Measurements from ENCODE around the gene TMEM176B. TPM values are rescaled to one million over a fixed set of nuclear protein-coding genes. Genes with fewer than 3 reads are reported as not detected.

The TMEM176B gene
- total and polyA plus RNA-seq, 2 donors (not counting 3 experiments of a cell fraction or from before 2014, with no cell fraction given), result 0.23 TPM; not detected in 1

GRCh38 chr7:150787321-150788281, 12.6 kb downstream of the TMEM176B start:
- no TSS peak for BruUV-seq (replicated peaks)
- no peaks in the 10 kb centered on the region for H4K20me1 ChIP-seq (replicated peaks; ENCODE audit: control insufficient read depth, extremely low read depth, insufficient read depth, low read length)
- no peaks in the 10 kb centered on the region for H3K9me3 ChIP-seq (replicated peaks; ENCODE audit: control insufficient read depth, insufficient read depth, low read length)
- H3K4me1 ChIP-seq (ENCODE audit: control insufficient read depth, extremely low read depth, insufficient read depth, low read length), result no peaks in the 10 kb centered on the region
- ChIA-PET POLR2A (no interaction called here), CTCF (interaction anchor here (1.2 to 3.2 kb wide), 2 partner anchors 9 to 11 kb away, joined by 3 to 20 read pairs; no protein-coding TSS in a partner anchor)
- H3K4me2 ChIP-seq (ENCODE audit: insufficient read depth, low read length), result no peak overlapping the region
- intact Hi-C loops (cut with micrococcal nuclease) (no loop called here), dilution Hi-C loops (cut with MboI; ENCODE audit: extremely low pct_ligation_motif_present, low sequenced_read_pairs) (no loop called here)
- no peaks in the 10 kb centered on the region for H3K9me1 ChIP-seq (replicated peaks; ENCODE audit: control insufficient read depth, extremely low read depth, insufficient read depth, low read length)
- H2AFZ ChIP-seq (ENCODE audit: low read depth, low read length), result no peak overlapping the region
- no peak overlapping the region for H3K27ac ChIP-seq (ENCODE audit: insufficient read depth, low read depth, low read length)
- H3K36me3 ChIP-seq (ENCODE audit: control insufficient read depth in 2 of 2, extremely low read depth in 1 of 2, insufficient read depth in 2 of 2, low read length in 2 of 2), result no peaks in the 10 kb centered on the region
- H3K79me2 ChIP-seq (ENCODE audit: control insufficient read depth, insufficient read depth, low read length), result no peaks in the 10 kb centered on the region
- no peak overlapping the region for H3K9ac ChIP-seq (replicated peaks; ENCODE audit: extremely low read depth, insufficient read depth, low read length)
- no peak for FAIRE-seq
- H3K4me3 ChIP-seq (replicated peaks in 1 of 3; ENCODE audit: insufficient read depth in 1 of 3, low read depth in 1 of 3, low read length in 3 of 3), result no peak overlapping the region
- no peak for DNase-seq (ENCODE audit: low read depth, low spot score)
- TF ChIP-seq, protein P1, sequence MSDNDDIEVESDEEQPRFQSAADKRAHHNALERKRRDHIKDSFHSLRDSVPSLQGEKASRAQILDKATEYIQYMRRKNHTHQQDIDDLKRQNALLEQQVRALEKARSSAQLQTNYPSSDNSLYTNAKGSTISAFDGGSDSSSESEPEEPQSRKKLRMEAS (IDR thresholded peaks at IDR 0.05; ENCODE audit: insufficient read depth, insufficient read length), result no peak
- TF ChIP-seq JUN (IDR thresholded peaks at IDR 0.05; ENCODE audit: borderline replicate concordance, insufficient read depth, insufficient read length, low read depth), result no peak
- TF ChIP-seq, protein P2, sequence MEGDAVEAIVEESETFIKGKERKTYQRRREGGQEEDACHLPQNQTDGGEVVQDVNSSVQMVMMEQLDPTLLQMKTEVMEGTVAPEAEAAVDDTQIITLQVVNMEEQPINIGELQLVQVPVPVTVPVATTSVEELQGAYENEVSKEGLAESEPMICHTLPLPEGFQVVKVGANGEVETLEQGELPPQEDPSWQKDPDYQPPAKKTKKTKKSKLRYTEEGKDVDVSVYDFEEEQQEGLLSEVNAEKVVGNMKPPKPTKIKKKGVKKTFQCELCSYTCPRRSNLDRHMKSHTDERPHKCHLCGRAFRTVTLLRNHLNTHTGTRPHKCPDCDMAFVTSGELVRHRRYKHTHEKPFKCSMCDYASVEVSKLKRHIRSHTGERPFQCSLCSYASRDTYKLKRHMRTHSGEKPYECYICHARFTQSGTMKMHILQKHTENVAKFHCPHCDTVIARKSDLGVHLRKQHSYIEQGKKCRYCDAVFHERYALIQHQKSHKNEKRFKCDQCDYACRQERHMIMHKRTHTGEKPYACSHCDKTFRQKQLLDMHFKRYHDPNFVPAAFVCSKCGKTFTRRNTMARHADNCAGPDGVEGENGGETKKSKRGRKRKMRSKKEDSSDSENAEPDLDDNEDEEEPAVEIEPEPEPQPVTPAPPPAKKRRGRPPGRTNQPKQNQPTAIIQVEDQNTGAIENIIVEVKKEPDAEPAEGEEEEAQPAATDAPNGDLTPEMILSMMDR (IDR thresholded peaks at IDR 0.05; ENCODE audit: extremely low read depth in 1 of 2, insufficient read depth in 1 of 2, low read depth in 1 of 2, low read length in 2 of 2), result no peak
- TF ChIP-seq GATA2 (IDR thresholded peaks at IDR 0.05; ENCODE audit: insufficient read depth, insufficient read length, low read depth, low read length), result no peak
- no peak for TF ChIP-seq FOS (IDR thresholded peaks at IDR 0.05; ENCODE audit: borderline replicate concordance, insufficient read depth, low read length)
- TF ChIP-seq EZH2 (IDR thresholded peaks at IDR 0.05; ENCODE audit: borderline replicate concordance, low read depth, low read length, severe bottlenecking), result no peak
- no peak for TF ChIP-seq POLR2AphosphoS5 (IDR thresholded peaks at IDR 0.05; ENCODE audit: insufficient read depth, low read depth, low read length)
- TF ChIP-seq MYC (IDR thresholded peaks at IDR 0.05; ENCODE audit: low read depth, low read length), result no peak
- no peak for TF ChIP-seq POLR2A (IDR thresholded peaks at IDR 0.05; ENCODE audit: low read depth, low read length)
- peaks cover 16 to 20% of the 10 kb centered on the region in 2 experiments for H3K27me3 ChIP-seq (ENCODE audit: control insufficient read depth in 2 of 2, insufficient read depth in 2 of 2, low read length in 2 of 2)
